Muscle of leg (tissue), 11 donors: ENCODE data around the gene ORMDL1. TPM values are rescaled to one million over a fixed set of nuclear protein-coding genes. Genes with fewer than 3 reads are reported as not detected.

Experiments used
- DNase-seq: peaks from one replicate; pipeline ENCODE4 v3.0.0; 2013
- H3K27ac ChIP-seq: one replicate; pipeline ENCODE4 v1.5.1; 2013; ENCODE audit warnings: mild to moderate bottlenecking, low read length, control low read depth
- H3K27me3 ChIP-seq: one replicate; pipeline ENCODE4 v1.6.1; 2013; ENCODE audit warnings: low read length; ENCODE audit not compliant: control insufficient read depth, insufficient read depth
- H3K36me3 ChIP-seq: one replicate; pipeline ENCODE4 v1.6.1; 2013; ENCODE audit warnings: low read length; ENCODE audit not compliant: control insufficient read depth, insufficient read depth
- H3K4me1 ChIP-seq: one replicate; pipeline ENCODE4 v1.6.1; 2013; ENCODE audit warnings: low read length; ENCODE audit not compliant: control insufficient read depth, insufficient read depth
- H3K4me3 ChIP-seq: one replicate; pipeline ENCODE4 v1.5.1; 2013; ENCODE audit warnings: low read length, control low read depth
- H3K9me3 ChIP-seq: replicated peaks from 2 replicates; pipeline ENCODE4 v1.6.1; 2013; ENCODE audit warnings: low read depth, low read length; ENCODE audit not compliant: control insufficient read depth
- WGBS: methylation state at CpG from one replicate; pipeline ENCODE4 v1.1.5; 2013; ENCODE audit warnings: missing lambda C conversion rate; ENCODE audit not compliant: insufficient coverage; 5-methylcytosine and 5-hydroxymethylcytosine counted together
- polyA plus RNA-seq, 8 donors: library from polyadenylated mRNA; unstranded; fragments of 120-200 nt; gene quantifications; one replicate each; pipeline versions ENCODE4 v1.2.1 to v1.2.3, GENCODE V29; 2013; ENCODE audit warnings: inconsistent platforms in 1 of 8, low replicate concordance in 1 of 8; ENCODE audit not compliant: insufficient read length in 8 of 8, insufficient read depth in 1 of 8
- total RNA-seq: library from RNA; stranded (reverse); fragments of 120-200 nt; gene quantifications from one replicate; pipeline ENCODE4 v1.2.4, GENCODE V29; 2013

Gene ORMDL1
- total and polyA plus RNA-seq, 9 donors = 41.1 to 54.1 (median 46.7) TPM

DNA sequence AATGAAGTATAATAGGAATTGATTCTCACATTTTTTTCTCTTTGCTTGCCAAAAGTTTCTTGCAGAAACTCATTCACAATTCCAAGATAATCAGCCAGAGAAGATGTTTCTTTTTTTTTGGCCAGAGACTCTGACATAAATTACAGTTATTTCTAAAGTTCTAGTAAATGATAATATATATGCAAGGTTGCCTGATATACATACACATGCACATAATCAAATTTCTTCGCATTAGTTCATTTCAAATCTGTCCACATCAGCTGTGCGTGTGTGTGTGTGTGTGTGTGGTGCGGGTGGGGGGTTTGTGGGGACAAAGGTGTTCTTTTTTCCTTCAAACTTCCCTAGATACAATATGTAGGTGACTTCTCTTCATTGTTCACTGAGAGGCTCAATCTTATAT is 54.7 kb downstream of the ORMDL1 start:
- Histone ChIP-seq H3K36me3 (peaks cover 2% of the 10 kb centered on the region), H3K4me1 (no peaks in the 10 kb centered on the region), H3K4me3 (no peak overlapping the region), H3K9me3 (no peaks in the 10 kb centered on the region), H3K27ac (no peak overlapping the region), H3K27me3 (no peaks in the 10 kb centered on the region)
- peak; percentile 39 for DNase-seq
- WGBS = no CpG with 5 or more reads among the region's 3 CpGs

- Histone ChIP-seq H3K9me3 (no peaks in the 10 kb centered on the region), H3K27ac (no peak overlapping the region), H3K27me3 (no peaks in the 10 kb centered on the region), H3K4me3 (no peak overlapping the region), H3K36me3 (peaks cover 2% of the 10 kb centered on the region), H3K4me1 (no peaks in the 10 kb centered on the region)
- no peak for DNase-seq
Measured at GRCh38 chr2:189726849-189727248, 57.3 kb downstream of the ORMDL1 start.

GRCh38 chr2:189726271-189726670 is 57.9 kb downstream of the ORMDL1 start:
- H3K9me3 ChIP-seq = no peaks in the 10 kb centered on the region
- no peaks in the 10 kb centered on the region for H3K36me3 ChIP-seq
- no peaks in the 10 kb centered on the region for H3K4me1 ChIP-seq
- H3K4me3 ChIP-seq = no peak overlapping the region
- no peak overlapping the region for H3K27ac ChIP-seq
- WGBS = no CpG with 5 or more reads among the region's 1 CpG
- no peaks in the 10 kb centered on the region for H3K27me3 ChIP-seq
- DNase-seq = no peak

DNA sequence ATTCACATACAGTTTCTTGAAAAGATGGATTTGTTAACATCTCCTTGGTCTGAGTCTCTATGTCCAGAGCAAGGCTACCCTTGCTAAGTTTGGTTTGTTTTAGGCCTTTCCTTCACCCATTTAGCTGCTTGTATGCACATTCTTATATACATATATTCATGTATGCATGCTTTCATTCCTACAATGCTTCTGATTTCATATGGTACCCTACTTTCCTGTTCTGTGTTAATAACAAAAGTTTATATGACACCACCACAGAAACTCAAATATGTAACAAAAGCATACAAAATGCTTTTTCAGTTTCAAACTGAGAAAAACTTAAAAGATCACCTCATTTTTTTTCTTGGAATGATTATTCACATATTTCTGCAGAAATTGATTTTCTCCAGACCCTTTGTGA is 60.9 kb downstream of the ORMDL1 start:
- Histone ChIP-seq H3K36me3 (no peaks in the 10 kb centered on the region), H3K9me3 (no peaks in the 10 kb centered on the region), H3K4me3 (no peak overlapping the region), H3K27me3 (no peaks in the 10 kb centered on the region), H3K4me1 (no peaks in the 10 kb centered on the region), H3K27ac (no peak overlapping the region)
- no peak for DNase-seq

Other genes with a start within 250 kb of the ORMDL1 start
- gene SLC40A1, start 203.6 kb downstream of the ORMDL1 start, total RNA-seq = 37.4 TPM
- gene SLC40A1, start 203.6 kb downstream of the ORMDL1 start, polyA plus RNA-seq = 10 to 100 TPM; 36.6 to 65.9 (median 47.1) TPM
- 49.7 TPM for gene ASNSD1, start 122.9 kb downstream of the ORMDL1 start, total RNA-seq
- gene ASNSD1, start 122.9 kb downstream of the ORMDL1 start, polyA plus RNA-seq = 10 to 100 TPM; 32.1 to 45.1 (median 38.2) TPM
- 16.3 TPM for gene ANKAR, start 109.7 kb downstream of the ORMDL1 start, total RNA-seq
- gene ANKAR, start 109.7 kb downstream of the ORMDL1 start, polyA plus RNA-seq = 1 to 10 TPM; 3.7 to 8.9 (median 5.2) TPM
- 13.1 TPM for gene OSGEPL1, start 21.5 kb downstream of the ORMDL1 start, total RNA-seq
- 10 to 100 TPM in 6 of 8 donors, 1 to 10 TPM in 2; 9.2 to 14.2 (median 11.1) TPM for gene OSGEPL1, start 21.5 kb downstream of the ORMDL1 start, polyA plus RNA-seq
- 26.1 TPM for gene PMS1, start 111 bp upstream of the ORMDL1 start, total RNA-seq
- 10 to 100 TPM; 21.6 to 33.3 (median 25.2) TPM for gene PMS1, start 111 bp upstream of the ORMDL1 start, polyA plus RNA-seq